ENCODE results near the gene UGGT1. TPM values are rescaled to one million over a fixed set of nuclear protein-coding genes. Genes with fewer than 3 reads are reported as not detected.

Gene UGGT1
- total RNA-seq, 1 experiment from 2014 or later: 51.8 TPM

- ChIA-PET CTCF (no interaction called here), POLR2A (no interaction called here), RAD21 (ENCODE audit: low non-redundant PET in 1 of 2, low total read pairs in 2 of 2, uncharacterized antibody in 2 of 2, unreplicated experiment in 2 of 2) (no interaction called here)
- H3K4me3 ChIP-seq (replicated peaks in 1 of 2; ENCODE audit: low read depth in 1 of 2, low read length in 2 of 2): no peak overlapping the region
- no peaks in the 10 kb centered on the region for H3K9me2 ChIP-seq (ENCODE audit: insufficient read depth)
- no peak overlapping the region for H3K4me2 ChIP-seq (ENCODE audit: low read length)
- intact Hi-C loops (cut with micrococcal nuclease): no loop called here
- BruUV-seq (replicated peaks): no TSS peak
- H3K79me2 ChIP-seq (ENCODE audit: insufficient read depth, low read length): no peaks in the 10 kb centered on the region
- no peak overlapping the region for H2AFZ ChIP-seq (ENCODE audit: low read depth, low read length, poor library complexity, severe bottlenecking)
- DNase-seq (ENCODE audit: low read depth, low spot score) (no peak), ATAC-seq (no peak)
- H3K9me3 ChIP-seq (ENCODE audit: control insufficient read depth in 1 of 2, insufficient read depth in 1 of 2, low read depth in 1 of 2, low read length in 2 of 2): no peaks in the 10 kb centered on the region
- no peak overlapping the region for H3K9ac ChIP-seq (ENCODE audit: low read length)
- no peaks in the 10 kb centered on the region for H4K20me1 ChIP-seq (ENCODE audit: insufficient read depth)
- no peaks in the 10 kb centered on the region for H3K27me3 ChIP-seq (ENCODE audit: insufficient read depth, low read length)
- no peaks in the 10 kb centered on the region for H3K36me3 ChIP-seq (ENCODE audit: control insufficient read depth in 1 of 2, insufficient read depth in 2 of 2, low read length in 2 of 2)
- no peaks in the 10 kb centered on the region for H3K4me1 ChIP-seq (ENCODE audit: control insufficient read depth in 1 of 2, insufficient read depth in 2 of 2, low read length in 2 of 2)
- TF ChIP-seq ATF3 (IDR thresholded peaks at IDR 0.05) (no peak), ZBTB33 (IDR thresholded peaks at IDR 0.05; ENCODE audit: extremely low read depth, insufficient replicate concordance, low read length) (no peak), TCF7L2 (IDR thresholded peaks at IDR 0.05; ENCODE audit: borderline replicate concordance, extremely low read depth, insufficient read depth, insufficient read length) (no peak), ZNF274 (IDR thresholded peaks at IDR 0.05; ENCODE audit: low read depth, low read length) (no peak), RAD21 (IDR thresholded peaks at IDR 0.05; ENCODE audit: low read depth) (no peak), POLR2A (IDR thresholded peaks at IDR 0.05; ENCODE audit: borderline replicate concordance, extremely low read depth, insufficient read depth, insufficient read length) (no peak), EZH2phosphoT487 (IDR thresholded peaks at IDR 0.05; ENCODE audit: borderline replicate concordance) (no peak)
- TF ChIP-seq, protein P1, sequence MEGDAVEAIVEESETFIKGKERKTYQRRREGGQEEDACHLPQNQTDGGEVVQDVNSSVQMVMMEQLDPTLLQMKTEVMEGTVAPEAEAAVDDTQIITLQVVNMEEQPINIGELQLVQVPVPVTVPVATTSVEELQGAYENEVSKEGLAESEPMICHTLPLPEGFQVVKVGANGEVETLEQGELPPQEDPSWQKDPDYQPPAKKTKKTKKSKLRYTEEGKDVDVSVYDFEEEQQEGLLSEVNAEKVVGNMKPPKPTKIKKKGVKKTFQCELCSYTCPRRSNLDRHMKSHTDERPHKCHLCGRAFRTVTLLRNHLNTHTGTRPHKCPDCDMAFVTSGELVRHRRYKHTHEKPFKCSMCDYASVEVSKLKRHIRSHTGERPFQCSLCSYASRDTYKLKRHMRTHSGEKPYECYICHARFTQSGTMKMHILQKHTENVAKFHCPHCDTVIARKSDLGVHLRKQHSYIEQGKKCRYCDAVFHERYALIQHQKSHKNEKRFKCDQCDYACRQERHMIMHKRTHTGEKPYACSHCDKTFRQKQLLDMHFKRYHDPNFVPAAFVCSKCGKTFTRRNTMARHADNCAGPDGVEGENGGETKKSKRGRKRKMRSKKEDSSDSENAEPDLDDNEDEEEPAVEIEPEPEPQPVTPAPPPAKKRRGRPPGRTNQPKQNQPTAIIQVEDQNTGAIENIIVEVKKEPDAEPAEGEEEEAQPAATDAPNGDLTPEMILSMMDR (IDR thresholded peaks at IDR 0.05 in 2 of 3, conservative IDR thresholded peaks at IDR 0.05 in 1 of 3; ENCODE audit: borderline replicate concordance in 1 of 3, insufficient read depth in 1 of 3, low read depth in 2 of 3, low read length in 2 of 3): no peak
- no peak overlapping the region for H3K27ac ChIP-seq (ENCODE audit: low read depth, low read length)
Observed at GRCh38 chr2:128241896-128242295, 150.9 kb downstream of the UGGT1 start.

Other genes with a start within 250 kb of the UGGT1 start
- 61.4 TPM for gene POLR2D, start 233.0 kb upstream of the UGGT1 start, total RNA-seq (2021; ENCODE audit: unreplicated experiment)
- gene AMMECR1L, start 205.2 kb upstream of the UGGT1 start, total RNA-seq (2021; ENCODE audit: unreplicated experiment): 19.1 TPM
- gene SAP130, start 63.1 kb upstream of the UGGT1 start, total RNA-seq (2021; ENCODE audit: unreplicated experiment): 29.5 TPM
- 35.0 TPM for gene HS6ST1, start 227.7 kb downstream of the UGGT1 start, total RNA-seq (2021; ENCODE audit: unreplicated experiment)

All from HCT116 (cell line).